Fibroblast of the aortic adventitia (primary cell): ENCODE measurements around the gene ABCC10. TPM values are rescaled to one million over a fixed set of nuclear protein-coding genes. Genes with fewer than 3 reads are reported as not detected.
"Not testable (repeated sequence)": the region's sequence is repeated elsewhere in the genome, so short reads cannot be mapped to it uniquely, and the experiment has no call there.

Source experiments
- DNase-seq: peaks from one replicate; pipeline ENCODE4 v3.0.0-alpha.2; 2010; ENCODE audit warnings: low read depth
- H3K4me3 ChIP-seq: 2 replicates; pipeline ENCODE4 v1.5.1; 2011; ENCODE audit warnings: low read depth, mild to moderate bottlenecking, control low read depth, low read length, moderate library complexity
- total RNA-seq: library from RNA; depleted of rRNA; stranded (reverse); fragments of >200 nt; gene quantifications from 2 replicates; pipeline ENCODE4 v1.2.3, GENCODE V29; 2012; ENCODE audit warnings: low replicate concordance
- TF ChIP-seq, protein P1 (sequence below): IDR thresholded peaks from 2 replicates; pipeline ENCODE4 v1.5.1; 2011; ENCODE audit warnings: mild to moderate bottlenecking, low read length, control low read depth, inconsistent platforms; ENCODE audit not compliant: insufficient read depth

The ABCC10 gene
- total RNA-seq, 1 donor: 25.8 TPM

DNA sequence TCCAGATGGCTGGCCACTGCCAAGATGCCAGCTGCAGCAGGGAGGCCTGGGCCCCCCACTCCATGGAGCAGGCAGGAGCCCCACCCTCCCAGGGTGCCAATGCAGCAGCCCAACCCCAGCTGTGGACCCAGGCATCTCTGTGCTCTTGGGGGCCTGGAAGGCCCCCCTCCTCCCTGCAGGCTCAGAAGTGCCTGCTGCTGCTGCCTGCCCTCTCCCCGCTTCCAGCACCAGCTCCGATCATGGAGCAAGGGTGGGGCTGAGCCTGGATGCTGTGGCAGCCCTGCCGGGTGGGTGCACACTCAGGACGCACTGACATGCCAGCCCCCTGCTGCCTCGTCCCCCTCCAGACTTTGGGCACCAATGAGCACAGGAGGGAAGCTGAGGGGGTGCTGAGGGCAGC is 14.8 kb upstream of the ABCC10 start:
- no peak for DNase-seq
- TF ChIP-seq, protein P1, sequence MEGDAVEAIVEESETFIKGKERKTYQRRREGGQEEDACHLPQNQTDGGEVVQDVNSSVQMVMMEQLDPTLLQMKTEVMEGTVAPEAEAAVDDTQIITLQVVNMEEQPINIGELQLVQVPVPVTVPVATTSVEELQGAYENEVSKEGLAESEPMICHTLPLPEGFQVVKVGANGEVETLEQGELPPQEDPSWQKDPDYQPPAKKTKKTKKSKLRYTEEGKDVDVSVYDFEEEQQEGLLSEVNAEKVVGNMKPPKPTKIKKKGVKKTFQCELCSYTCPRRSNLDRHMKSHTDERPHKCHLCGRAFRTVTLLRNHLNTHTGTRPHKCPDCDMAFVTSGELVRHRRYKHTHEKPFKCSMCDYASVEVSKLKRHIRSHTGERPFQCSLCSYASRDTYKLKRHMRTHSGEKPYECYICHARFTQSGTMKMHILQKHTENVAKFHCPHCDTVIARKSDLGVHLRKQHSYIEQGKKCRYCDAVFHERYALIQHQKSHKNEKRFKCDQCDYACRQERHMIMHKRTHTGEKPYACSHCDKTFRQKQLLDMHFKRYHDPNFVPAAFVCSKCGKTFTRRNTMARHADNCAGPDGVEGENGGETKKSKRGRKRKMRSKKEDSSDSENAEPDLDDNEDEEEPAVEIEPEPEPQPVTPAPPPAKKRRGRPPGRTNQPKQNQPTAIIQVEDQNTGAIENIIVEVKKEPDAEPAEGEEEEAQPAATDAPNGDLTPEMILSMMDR: no peak
- H3K4me3 ChIP-seq: no peak overlapping the region

DNA sequence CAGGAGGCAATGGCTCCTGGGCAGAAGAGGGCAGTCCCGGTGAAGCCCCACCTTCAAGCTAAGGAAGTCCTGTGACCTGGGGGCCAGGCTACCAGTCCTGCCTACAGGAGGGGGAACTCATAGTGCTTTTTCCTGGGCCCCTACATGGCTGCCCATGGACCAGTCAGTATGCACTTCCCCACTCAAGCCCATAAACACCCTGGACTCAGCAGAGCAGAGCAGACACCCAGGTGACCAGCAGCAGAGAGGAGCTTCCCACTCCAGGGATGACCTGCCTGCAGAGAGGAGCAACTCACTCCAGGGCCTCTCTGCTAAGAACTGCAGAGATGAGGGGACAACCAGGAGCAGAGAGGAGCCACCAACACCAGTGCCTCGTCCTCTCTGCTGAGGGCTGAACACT is 14.3 kb upstream of the ABCC10 start:
- no peak overlapping the region for H3K4me3 ChIP-seq
- DNase-seq: no peak
- TF ChIP-seq, protein P1: no peak

- DNase-seq, H3K4me3 ChIP-seq: not testable (repeated sequence)
Measured at GRCh38 chr6:43415275-43415674, 12.1 kb upstream of the ABCC10 start.

DNA sequence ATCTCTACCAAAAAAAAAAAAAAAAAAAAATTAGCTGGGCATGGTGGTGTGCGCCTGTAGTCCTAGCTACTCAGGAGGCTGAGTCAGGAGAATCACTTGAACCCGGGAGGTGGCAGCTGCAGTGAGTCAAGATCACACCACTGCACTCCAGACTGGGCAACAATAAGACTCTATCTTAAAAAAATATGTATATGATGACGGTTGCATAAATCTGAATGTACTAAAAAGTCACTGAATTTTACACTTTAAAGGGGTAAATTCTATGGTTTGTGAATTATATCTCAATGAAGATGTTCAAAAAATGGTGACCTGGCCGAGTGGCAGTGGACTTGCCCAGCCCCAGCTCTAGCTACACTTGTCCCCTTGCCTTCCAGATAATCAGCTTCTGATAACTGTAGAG is 10.4 kb upstream of the ABCC10 start:
- no peak overlapping the region for H3K4me3 ChIP-seq
- TF ChIP-seq, protein P1: no peak
- DNase-seq: no peak

DNA sequence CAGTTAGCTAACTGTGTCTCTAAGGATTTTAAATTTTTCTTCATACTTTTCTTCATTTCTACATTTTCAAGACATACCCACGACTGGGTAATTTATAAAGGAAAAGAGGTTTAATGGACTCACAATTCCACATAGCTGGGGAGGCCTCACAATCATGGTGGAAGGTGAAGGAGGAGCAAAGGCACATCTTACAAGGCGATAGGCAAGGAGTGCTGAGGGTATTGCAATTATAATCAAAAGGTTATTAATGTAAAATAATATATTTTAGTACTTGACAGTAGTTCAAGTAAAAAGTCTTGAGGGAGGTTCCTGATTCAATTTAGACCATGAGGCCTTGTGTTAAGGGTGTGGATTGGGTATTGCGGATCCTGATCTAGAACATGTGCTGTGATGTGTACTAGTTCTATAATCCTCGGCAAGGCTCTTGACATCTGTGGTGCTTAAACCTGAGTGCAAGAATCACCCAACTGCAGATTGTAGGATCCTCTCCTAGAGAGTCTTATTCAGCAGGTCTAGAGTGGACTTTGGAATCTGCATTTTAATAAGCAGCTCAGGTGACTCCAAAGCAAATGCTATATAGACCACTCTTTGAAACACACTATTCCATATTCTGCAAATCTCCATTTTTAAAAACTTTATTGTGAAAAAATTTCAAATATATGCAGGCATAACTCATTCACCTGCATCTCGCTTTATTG is 7.2 kb upstream of the ABCC10 start:
- no peak for DNase-seq
- no peak overlapping the region for H3K4me3 ChIP-seq
- TF ChIP-seq, protein P1: no peak

- H3K4me3 ChIP-seq: no peak overlapping the region
- TF ChIP-seq, protein P1: no peak
- DNase-seq: no peak
Measured at GRCh38 chr6:43421831-43422230, 5.5 kb upstream of the ABCC10 start.

DNA sequence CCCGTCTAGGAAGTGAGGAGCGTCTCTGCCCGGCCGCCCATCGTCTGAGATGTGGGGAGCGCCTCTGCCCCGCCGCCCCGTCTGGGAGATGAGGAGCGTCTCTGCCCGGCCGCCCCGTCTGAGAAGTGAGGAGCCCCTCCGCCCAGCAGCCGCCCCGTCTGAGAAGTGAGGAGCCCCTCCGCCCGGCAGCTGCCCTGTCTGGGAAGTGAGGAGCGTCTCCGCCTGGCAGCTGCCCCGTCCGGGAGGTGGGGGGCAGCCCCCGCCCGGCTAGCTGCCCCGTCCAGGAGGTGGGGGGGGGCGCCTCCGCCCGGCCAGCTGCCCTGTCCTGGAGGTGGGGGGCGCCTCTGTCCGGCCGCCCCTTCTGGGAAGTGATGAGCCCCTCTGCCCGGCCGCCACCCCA is 2.3 kb upstream of the ABCC10 start:
- DNase-seq, H3K4me3 ChIP-seq: not testable (repeated sequence)

DNA sequence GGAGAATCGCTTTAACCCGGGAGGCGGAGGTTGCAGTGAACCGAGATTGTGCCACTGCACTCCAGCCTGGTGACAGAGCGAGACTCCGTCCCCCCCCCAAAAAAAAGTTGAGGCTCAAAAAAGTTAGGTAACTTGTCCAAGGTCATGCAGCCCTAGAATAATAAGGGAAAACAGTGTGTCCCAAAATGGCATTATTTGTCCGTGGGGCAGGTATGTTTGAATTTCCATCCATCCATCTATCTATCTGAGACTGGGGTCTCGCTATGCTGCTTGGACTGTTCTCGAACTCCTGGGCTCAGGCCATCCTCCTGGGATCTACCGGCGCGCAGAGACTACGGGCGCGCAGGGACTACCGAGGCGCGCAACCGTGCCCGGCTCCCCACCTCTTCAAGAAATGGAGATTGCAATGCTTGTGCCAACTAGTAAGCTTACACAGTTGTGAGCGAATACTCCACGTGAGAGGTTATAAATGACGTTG is 374 bp upstream of the ABCC10 start:
- TF ChIP-seq, protein P1: no peak
- H3K4me3 ChIP-seq: peak overlapping the region; percentile 99
- DNase-seq: no peak
